Measurements from ENCODE around the gene MEOX1. TPM values are rescaled to one million over a fixed set of nuclear protein-coding genes. Genes with fewer than 3 reads are reported as not detected.

Gene MEOX1
- total RNA-seq, 2 donors from 2014 or later, result 1.2 to 1.8 TPM

- no peak for DNase-seq
- ATAC-seq, result no peak
- intact Hi-C loops (cut with DNase I, micrococcal nuclease), result no loop called here
Measured at GRCh38 chr17:43664096-43664495, 2.4 kb upstream of the MEOX1 start.

- DNase-seq, result no peak
- no peak for ATAC-seq
- intact Hi-C loops (cut with DNase I, micrococcal nuclease), result no loop called here
Measured at GRCh38 chr17:43663383-43663782, 1.7 kb upstream of the MEOX1 start.

GRCh38 chr17:43662413-43663141, 855 bp upstream of the MEOX1 start:
- intact Hi-C loops (cut with DNase I, micrococcal nuclease), result no loop called here
- ATAC-seq, result no peak
- DNase-seq, result no peak

- intact Hi-C loops (cut with DNase I, micrococcal nuclease), result no loop called here
- no peak for ATAC-seq
- DNase-seq, result no peak
Measured at GRCh38 chr17:43660816-43661493, 767 bp downstream of the MEOX1 start.

- DNase-seq, result no peak
- ATAC-seq, result no peak
- intact Hi-C loops (cut with DNase I, micrococcal nuclease), result no loop called here
Measured at GRCh38 chr17:43659823-43660617, 1.7 kb downstream of the MEOX1 start.

GRCh38 chr17:43658900-43659299, 2.8 kb downstream of the MEOX1 start:
- DNase-seq (no peak), ATAC-seq (no peak)
- intact Hi-C loops (cut with DNase I, micrococcal nuclease), result no loop called here

- intact Hi-C loops (cut with DNase I, micrococcal nuclease), result no loop called here
- ATAC-seq (no peak), DNase-seq (no peak)
Measured at GRCh38 chr17:43655693-43656255, 5.9 kb downstream of the MEOX1 start.

- ATAC-seq (no peak), DNase-seq (no peak)
- intact Hi-C loops (cut with DNase I, micrococcal nuclease), result no loop called here
Measured at GRCh38 chr17:43652124-43652480, 9.6 kb downstream of the MEOX1 start.

- DNase-seq (no peak), ATAC-seq (no peak)
- intact Hi-C loops (cut with DNase I, micrococcal nuclease), result no loop called here
Measured at GRCh38 chr17:43650471-43650870, 11.3 kb downstream of the MEOX1 start.

- ATAC-seq, result no peak
- DNase-seq, result no peak
- intact Hi-C loops (cut with DNase I, micrococcal nuclease), result no loop called here
Measured at GRCh38 chr17:43648916-43649315, 12.8 kb downstream of the MEOX1 start.

GRCh38 chr17:43645765-43646481, 15.8 kb downstream of the MEOX1 start:
- intact Hi-C loops (cut with DNase I, micrococcal nuclease), result no loop called here
- ATAC-seq (peak; percentile 49), DNase-seq (peak in 1 of 2 donors; percentile 43)

GRCh38 chr17:43645450-43645764, 16.3 kb downstream of the MEOX1 start:
- no peak for ATAC-seq
- DNase-seq, result no peak
- intact Hi-C loops (cut with DNase I, micrococcal nuclease), result no loop called here

GRCh38 chr17:43644081-43644480, 17.6 kb downstream of the MEOX1 start:
- intact Hi-C loops (cut with DNase I, micrococcal nuclease), result no loop called here
- no peak for DNase-seq
- ATAC-seq, result no peak

GRCh38 chr17:43641416-43641815, 20.3 kb downstream of the MEOX1 start:
- ATAC-seq (no peak), DNase-seq (no peak)
- intact Hi-C loops (cut with DNase I, micrococcal nuclease), result no loop called here

GRCh38 chr17:43640491-43641252, 21.1 kb downstream of the MEOX1 start:
- intact Hi-C loops (cut with DNase I, micrococcal nuclease), result no loop called here

GRCh38 chr17:43637563-43638323, 24.0 kb downstream of the MEOX1 start:
- ATAC-seq, result no peak
- DNase-seq, result no peak
- intact Hi-C loops (cut with DNase I, micrococcal nuclease), result no loop called here

More at GRCh38 chr17:43640491-43641252, 21.1 kb downstream of the MEOX1 start:
- no peak for ATAC-seq
- no peak for DNase-seq

GRCh38 chr17:43636426-43636825, 25.3 kb downstream of the MEOX1 start:
- ATAC-seq (no peak), DNase-seq (no peak)
- intact Hi-C loops (cut with DNase I, micrococcal nuclease), result no loop called here
